ENCODE results near the gene TAGLN.
A peak's percentile ranks its signal among the peaks of the same experiment; 100 is the strongest.

The TAGLN gene

DNA sequence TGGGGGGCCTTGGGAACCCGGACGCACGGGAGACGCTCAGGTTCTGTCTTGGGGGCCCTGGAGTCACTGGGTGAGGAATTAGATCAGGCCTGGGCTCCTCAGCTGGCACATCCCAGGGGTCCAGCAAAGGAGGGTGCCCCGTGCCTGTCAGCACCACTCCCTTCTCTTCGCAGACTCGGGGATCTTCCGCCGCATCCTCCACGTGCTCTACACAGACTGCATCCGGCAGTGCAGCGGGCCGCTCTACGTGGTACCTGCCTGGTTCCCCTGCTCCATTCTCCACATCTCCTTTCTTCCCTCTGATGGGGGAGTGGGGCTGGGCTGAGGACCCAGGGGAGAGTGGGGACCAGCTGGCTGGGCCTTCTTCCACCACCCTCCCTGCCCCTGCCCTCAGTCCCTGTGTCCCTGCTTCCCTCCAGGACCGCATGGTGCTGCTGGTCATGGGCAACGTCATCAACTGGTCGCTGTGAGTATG, 6.7 kb upstream of the TAGLN start:
- Histone ChIP-seq H3K27me3 (ENCODE audit: control insufficient read depth, insufficient read depth, low read length) (no peaks in the 10 kb centered on the region), H3K36me3 (ENCODE audit: control insufficient read depth, insufficient read depth, low read length) (peaks cover 34% of the 10 kb centered on the region)

DNA sequence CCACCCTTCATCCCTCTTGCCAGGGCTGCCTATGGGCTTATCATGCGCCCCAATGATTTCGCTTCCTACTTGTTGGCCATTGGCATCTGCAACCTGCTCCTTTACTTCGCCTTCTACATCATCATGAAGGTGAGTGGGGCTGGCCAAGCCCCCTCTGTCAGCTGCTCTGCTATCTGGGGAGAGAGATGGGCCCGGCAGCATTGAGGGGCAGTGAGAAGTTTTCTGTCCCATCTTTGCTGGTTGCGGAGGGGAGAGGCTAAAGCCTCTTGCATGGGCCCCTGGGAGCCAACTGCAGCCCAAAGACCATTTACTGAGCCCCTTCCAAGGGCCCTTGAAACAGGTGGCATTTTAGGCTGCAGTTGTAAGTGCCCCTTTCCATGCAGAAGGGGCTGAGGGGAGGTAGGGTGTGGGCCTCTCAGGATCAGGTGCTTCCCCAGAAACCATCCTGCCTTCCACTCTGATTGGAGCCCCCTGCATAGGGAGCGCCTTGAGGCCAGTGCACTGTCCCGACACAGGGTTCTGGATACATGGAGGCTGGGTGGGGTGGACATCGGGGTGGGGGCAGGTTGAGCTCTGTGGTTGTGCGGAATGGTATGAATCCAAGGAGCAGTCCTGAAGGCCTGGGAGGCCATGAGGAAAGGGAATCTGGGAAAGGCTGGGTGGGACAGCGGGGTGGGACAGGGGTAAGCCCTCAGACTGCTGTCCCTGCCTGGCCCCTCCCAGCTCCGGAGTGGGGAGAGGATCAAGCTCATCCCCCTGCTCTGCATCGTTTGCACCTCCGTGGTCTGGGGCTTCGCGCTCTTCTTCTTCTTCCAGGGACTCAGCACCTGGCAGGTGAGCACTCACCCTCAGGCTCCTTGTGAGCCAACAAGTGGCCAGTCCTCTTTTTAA, 5.8 kb upstream of the TAGLN start:
- Histone ChIP-seq H3K4me1 (ENCODE audit: control insufficient read depth, insufficient read depth, low read length) (peaks cover 70% of the 10 kb centered on the region), H3K9me3 (ENCODE audit: control insufficient read depth, low read length) (no peaks in the 10 kb centered on the region), H3K27me3 (ENCODE audit: control insufficient read depth, insufficient read depth, low read length) (no peaks in the 10 kb centered on the region), H3K36me3 (ENCODE audit: control insufficient read depth, insufficient read depth, low read length) (peaks cover 32% of the 10 kb centered on the region), H3K9ac (ENCODE audit: low read length) (no peak overlapping the region), H3K4me3 (ENCODE audit: low read length) (no peak overlapping the region)

More for the DNA sequence above, 6.7 kb upstream of the TAGLN start:
- Histone ChIP-seq H3K4me1 (ENCODE audit: control insufficient read depth, insufficient read depth, low read length) (peaks cover 69% of the 10 kb centered on the region), H3K4me3 (ENCODE audit: low read length) (no peak overlapping the region), H3K9ac (ENCODE audit: low read length) (no peak overlapping the region), H3K9me3 (ENCODE audit: control insufficient read depth, low read length) (no peaks in the 10 kb centered on the region)

DNA sequence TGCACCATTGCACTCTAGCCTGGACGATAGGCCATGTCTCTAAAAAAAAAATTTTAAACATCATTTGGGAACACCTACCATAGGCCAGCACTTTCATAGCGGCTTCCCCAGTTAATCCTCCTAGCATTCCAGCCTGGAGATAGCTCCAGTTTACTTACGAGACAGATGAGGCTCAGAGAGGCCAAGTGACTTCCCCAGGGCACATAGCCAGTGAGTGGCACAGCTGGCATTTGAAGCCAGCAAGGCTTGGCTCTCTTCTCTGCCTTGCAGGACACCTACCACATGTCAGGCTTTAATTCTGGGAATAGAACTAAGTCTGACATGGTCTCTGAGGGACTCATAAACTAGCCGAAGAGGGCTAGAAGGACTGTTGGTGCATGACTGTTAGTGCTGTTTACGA, 4.9 kb upstream of the TAGLN start:
- peaks cover 27% of the 10 kb centered on the region for H3K36me3 ChIP-seq (ENCODE audit: control insufficient read depth, insufficient read depth, low read length)
- H3K27me3 ChIP-seq (ENCODE audit: control insufficient read depth, insufficient read depth, low read length), result no peaks in the 10 kb centered on the region
- peaks cover 71% of the 10 kb centered on the region for H3K4me1 ChIP-seq (ENCODE audit: control insufficient read depth, insufficient read depth, low read length)
- H3K9me3 ChIP-seq (ENCODE audit: control insufficient read depth, low read length), result no peaks in the 10 kb centered on the region
- no peak overlapping the region for H3K9ac ChIP-seq (ENCODE audit: low read length)
- H3K4me3 ChIP-seq (ENCODE audit: low read length), result no peak overlapping the region

DNA sequence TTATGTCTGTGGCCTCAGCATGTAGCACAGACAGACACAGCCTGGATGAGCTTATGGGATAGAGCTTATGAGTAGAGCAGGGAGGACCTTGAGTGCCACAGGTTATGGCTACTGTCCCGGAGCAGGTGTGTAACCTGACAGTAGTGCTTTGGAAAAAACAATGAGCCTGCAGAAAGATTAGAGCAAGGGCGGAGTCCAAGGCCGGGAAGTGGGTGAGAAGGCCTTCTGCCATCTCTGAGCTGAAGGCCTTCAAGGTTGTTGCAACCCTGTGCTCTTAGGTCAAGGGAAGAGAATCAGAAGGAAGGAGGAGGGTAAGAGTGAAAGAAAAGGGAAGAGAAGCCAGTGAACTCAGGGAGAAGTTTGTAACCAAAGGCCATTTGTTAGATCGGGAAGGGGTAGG, 3.9 kb upstream of the TAGLN start:
- Histone ChIP-seq H3K9ac (ENCODE audit: low read length) (peak overlapping the region; percentile 7), H3K36me3 (ENCODE audit: control insufficient read depth, insufficient read depth, low read length) (peaks cover 18% of the 10 kb centered on the region), H3K9me3 (ENCODE audit: control insufficient read depth, low read length) (no peaks in the 10 kb centered on the region), H3K4me3 (ENCODE audit: low read length) (no peak overlapping the region), H3K27me3 (ENCODE audit: control insufficient read depth, insufficient read depth, low read length) (no peaks in the 10 kb centered on the region), H3K4me1 (ENCODE audit: control insufficient read depth, insufficient read depth, low read length) (peaks cover 71% of the 10 kb centered on the region)

DNA sequence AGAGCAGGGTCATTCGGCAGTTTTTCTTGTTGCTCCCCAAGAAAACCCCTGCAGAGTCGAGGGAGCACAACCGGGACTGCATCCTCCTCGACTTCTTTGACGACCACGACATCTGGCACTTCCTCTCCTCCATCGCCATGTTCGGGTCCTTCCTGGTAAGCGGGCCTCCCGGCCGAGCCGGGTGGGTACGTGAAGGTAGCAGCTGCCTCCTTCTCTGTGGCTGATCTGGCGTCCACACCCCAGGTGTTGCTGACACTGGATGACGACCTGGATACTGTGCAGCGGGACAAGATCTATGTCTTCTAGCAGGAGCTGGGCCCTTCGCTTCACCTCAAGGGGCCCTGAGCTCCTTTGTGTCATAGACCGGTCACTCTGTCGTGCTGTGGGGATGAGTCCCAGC, 3.4 kb upstream of the TAGLN start:
- Histone ChIP-seq H3K4me3 (ENCODE audit: low read length) (no peak overlapping the region), H3K36me3 (ENCODE audit: control insufficient read depth, insufficient read depth, low read length) (peaks cover 18% of the 10 kb centered on the region), H3K9me3 (ENCODE audit: control insufficient read depth, low read length) (no peaks in the 10 kb centered on the region), H3K9ac (ENCODE audit: low read length) (peak overlapping the region; percentile 7), H3K4me1 (ENCODE audit: control insufficient read depth, insufficient read depth, low read length) (peaks cover 76% of the 10 kb centered on the region), H3K27me3 (ENCODE audit: control insufficient read depth, insufficient read depth, low read length) (no peaks in the 10 kb centered on the region)

DNA sequence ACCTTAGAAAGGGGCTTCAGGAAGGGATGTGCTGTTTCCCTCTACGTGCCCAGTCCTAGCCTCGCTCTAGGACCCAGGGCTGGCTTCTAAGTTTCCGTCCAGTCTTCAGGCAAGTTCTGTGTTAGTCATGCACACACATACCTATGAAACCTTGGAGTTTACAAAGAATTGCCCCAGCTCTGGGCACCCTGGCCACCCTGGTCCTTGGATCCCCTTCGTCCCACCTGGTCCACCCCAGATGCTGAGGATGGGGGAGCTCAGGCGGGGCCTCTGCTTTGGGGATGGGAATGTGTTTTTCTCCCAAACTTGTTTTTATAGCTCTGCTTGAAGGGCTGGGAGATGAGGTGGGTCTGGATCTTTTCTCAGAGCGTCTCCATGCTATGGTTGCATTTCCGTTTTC, 2.2 kb upstream of the TAGLN start:
- no peak overlapping the region for H3K4me3 ChIP-seq (ENCODE audit: low read length)
- H3K9ac ChIP-seq (ENCODE audit: low read length), result no peak overlapping the region
- H3K36me3 ChIP-seq (ENCODE audit: control insufficient read depth, insufficient read depth, low read length), result peaks cover 20% of the 10 kb centered on the region
- no peaks in the 10 kb centered on the region for H3K9me3 ChIP-seq (ENCODE audit: control insufficient read depth, low read length)
- no peaks in the 10 kb centered on the region for H3K27me3 ChIP-seq (ENCODE audit: control insufficient read depth, insufficient read depth, low read length)
- H3K4me1 ChIP-seq (ENCODE audit: control insufficient read depth, insufficient read depth, low read length), result peaks cover 89% of the 10 kb centered on the region

DNA sequence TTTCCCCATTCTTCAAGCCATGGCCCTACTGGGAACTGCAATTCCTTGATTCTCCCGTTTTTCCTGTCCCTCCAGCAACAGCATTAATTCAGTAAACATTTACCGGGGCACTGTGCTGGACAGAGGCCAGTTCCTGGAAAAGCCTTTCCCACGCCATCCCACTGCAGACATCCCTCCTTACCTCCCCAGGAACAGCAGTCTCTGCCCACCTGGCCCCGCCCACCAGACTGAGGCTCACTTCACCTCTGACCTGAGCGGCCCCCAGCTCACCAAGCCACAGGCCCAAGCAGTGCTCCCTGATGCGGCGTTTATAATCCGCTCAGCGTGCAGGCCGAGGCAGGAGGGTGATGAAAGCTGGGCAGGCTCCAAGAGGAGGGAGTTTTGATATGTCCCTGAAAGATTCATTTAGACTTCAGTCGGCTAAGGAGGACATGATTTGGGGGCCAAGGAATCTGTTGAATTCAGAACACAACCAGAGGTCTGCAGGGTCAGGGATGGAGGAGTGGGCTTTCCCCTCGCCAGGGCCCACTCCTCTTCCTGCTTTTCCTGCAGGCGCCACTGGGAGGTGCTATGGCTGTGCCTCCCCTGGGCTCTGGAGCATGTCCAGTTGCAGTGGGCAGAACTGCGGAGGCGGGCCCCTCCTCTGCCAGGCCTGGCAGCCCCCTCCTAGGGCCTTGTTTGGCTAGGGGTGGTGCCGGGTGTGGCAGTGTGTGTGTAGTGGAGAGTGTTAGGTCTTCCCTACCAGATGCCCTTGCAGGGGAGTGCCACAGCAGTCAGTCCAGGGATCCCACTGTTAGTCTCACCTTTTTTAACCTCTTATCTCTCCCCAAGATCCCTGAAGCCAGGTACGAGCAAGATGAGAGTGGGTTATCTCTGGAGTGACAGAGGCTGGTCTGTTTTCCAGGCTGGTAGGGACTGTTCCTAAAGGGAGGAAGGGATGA, 1.4 kb upstream of the TAGLN start:
- H3K4me1 ChIP-seq (ENCODE audit: control insufficient read depth, insufficient read depth, low read length), result peaks cover 90% of the 10 kb centered on the region
- no peak overlapping the region for H3K4me3 ChIP-seq (ENCODE audit: low read length)
- peak overlapping the region; percentile 40 for H3K9ac ChIP-seq (ENCODE audit: low read length)
- H3K27me3 ChIP-seq (ENCODE audit: control insufficient read depth, insufficient read depth, low read length), result no peaks in the 10 kb centered on the region
- peaks cover 21% of the 10 kb centered on the region for H3K36me3 ChIP-seq (ENCODE audit: control insufficient read depth, insufficient read depth, low read length)
- H3K9me3 ChIP-seq (ENCODE audit: control insufficient read depth, low read length), result no peaks in the 10 kb centered on the region

DNA sequence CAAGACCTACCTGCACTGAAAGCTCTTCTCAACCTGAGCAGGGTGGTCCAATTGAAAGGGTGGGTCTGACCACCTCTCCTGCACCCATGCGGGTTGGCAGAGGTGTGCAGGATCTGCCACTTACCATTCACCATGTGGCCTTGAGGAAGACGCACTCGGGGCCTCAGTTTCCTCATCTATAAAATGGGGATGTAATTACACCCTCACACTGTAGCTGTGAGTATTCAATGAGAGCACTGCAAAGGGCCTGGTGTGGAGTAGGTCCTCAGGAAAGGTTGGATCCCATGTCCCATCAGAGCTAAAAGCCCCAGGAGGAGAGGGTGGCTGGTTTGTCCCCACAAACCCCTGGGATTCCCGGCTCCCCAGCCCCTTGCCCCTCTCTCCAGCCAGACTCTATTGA, 557 bp upstream of the TAGLN start:
- Histone ChIP-seq H3K4me1 (ENCODE audit: control insufficient read depth, insufficient read depth, low read length) (peaks cover 84% of the 10 kb centered on the region), H3K4me3 (ENCODE audit: low read length) (no peak overlapping the region), H3K36me3 (ENCODE audit: control insufficient read depth, insufficient read depth, low read length) (peaks cover 15% of the 10 kb centered on the region), H3K9me3 (ENCODE audit: control insufficient read depth, low read length) (no peaks in the 10 kb centered on the region), H3K9ac (ENCODE audit: low read length) (peak overlapping the region; percentile 40), H3K27me3 (ENCODE audit: control insufficient read depth, insufficient read depth, low read length) (no peaks in the 10 kb centered on the region)

DNA sequence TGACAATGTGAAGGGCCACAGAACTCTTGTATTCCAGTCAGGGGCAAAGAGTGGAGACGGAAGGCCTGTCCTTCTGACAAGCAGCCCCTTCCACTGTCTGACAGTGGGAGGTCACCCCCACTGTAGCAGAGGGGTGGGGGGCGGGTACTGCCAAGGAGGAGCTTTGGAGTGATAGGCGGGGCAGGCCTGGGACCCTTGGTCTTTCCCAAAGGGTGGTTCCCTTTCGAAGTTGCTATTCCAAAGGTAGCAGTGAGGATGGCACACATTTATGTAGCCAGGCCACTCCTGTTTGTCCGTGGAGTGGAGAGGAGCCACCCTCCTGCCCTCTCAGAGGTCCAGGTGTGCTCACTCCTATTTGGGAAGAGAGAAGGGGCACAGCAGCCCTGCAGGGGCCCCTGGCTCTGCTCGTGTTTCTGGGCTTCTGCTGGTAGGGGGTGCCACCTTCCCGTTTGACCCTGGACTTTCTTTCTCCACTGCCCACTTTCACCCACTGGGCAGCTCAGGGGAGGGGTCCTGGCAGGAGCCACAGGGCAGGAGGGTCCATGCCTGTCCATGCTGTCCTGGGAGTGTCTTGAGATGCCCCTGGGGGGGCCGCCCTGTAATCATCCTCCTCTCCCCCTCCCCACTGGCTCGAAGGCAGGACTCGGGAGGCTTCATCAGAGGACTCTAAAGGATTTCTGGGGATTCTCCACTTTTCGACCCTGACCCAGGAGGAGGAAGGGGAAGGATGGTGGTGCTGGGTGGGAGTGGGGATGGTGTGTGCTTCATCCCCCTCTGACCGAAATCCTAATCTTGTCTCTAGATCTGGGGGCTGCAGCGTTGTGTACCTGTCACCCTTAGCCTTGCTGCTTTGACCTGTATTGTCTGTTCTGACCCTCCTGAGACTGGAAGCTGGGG, 994 bp downstream of the TAGLN start:
- H3K9ac ChIP-seq (ENCODE audit: low read length), result peak overlapping the region; percentile 68
- peaks cover 71% of the 10 kb centered on the region for H3K4me1 ChIP-seq (ENCODE audit: control insufficient read depth, insufficient read depth, low read length)
- no peaks in the 10 kb centered on the region for H3K9me3 ChIP-seq (ENCODE audit: control insufficient read depth, low read length)
- no peak overlapping the region for H3K4me3 ChIP-seq (ENCODE audit: low read length)
- no peaks in the 10 kb centered on the region for H3K27me3 ChIP-seq (ENCODE audit: control insufficient read depth, insufficient read depth, low read length)
- H3K36me3 ChIP-seq (ENCODE audit: control insufficient read depth, insufficient read depth, low read length), result peaks cover 24% of the 10 kb centered on the region

DNA sequence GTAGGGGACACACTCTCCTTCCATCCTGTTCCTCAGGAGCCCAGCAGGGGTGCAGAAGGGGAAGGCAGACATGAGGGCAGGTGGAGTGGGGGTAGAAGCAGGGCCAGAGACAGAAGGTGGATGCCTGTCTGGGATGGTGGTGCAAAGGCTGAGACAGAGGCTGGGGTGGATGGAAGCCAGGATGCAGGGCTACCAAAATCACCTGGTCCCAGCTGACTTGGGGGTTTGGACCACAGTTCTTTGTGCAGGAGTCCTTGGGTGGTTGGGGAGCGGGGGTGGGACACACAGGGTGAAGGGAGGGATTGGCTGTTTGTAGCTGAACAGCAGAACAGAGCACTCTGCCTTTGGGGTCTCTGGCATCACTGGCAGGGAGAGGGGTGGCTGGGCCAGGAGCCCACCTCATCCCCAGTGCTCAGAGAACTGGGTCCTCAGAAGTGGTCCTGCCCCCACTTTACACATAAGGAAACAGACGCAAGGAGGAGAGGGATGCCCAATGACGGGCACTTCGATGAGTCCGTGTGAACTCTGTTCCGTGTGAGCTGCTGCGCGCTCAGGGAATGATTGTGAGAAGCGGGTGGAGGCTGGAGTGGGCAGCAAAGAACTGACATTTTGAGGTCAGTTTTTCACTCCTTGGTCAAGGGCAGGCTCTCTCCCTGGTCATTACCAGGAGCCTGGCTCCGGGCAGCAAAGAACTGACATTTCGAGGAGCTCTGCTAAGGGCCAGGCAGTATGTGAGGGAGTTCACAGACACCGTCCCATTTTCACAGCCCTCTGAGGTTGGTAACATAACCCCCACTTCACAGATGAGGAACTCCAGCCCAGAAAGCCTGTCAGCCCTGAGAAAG, 1.9 kb downstream of the TAGLN start:
- peaks cover 19% of the 10 kb centered on the region for H3K36me3 ChIP-seq (ENCODE audit: control insufficient read depth, insufficient read depth, low read length)
- peak overlapping the region; percentile 68 for H3K9ac ChIP-seq (ENCODE audit: low read length)
- H3K27me3 ChIP-seq (ENCODE audit: control insufficient read depth, insufficient read depth, low read length), result no peaks in the 10 kb centered on the region
- H3K9me3 ChIP-seq (ENCODE audit: control insufficient read depth, low read length), result no peaks in the 10 kb centered on the region
- H3K4me3 ChIP-seq (ENCODE audit: low read length), result no peak overlapping the region
- peaks cover 62% of the 10 kb centered on the region for H3K4me1 ChIP-seq (ENCODE audit: control insufficient read depth, insufficient read depth, low read length)
